ENCODE measurements around the gene POP5.

GRCh38 chr12:120563495-120563894 lies 17.7 kb downstream of the POP5 start:
- no peak for TF ChIP-seq POLR2AphosphoS5 (IDR thresholded peaks at IDR 0.05; ENCODE audit: borderline replicate concordance, low read depth, low read length)
- TF ChIP-seq EZH2 (IDR thresholded peaks at IDR 0.05): no peak
- no peak for TF ChIP-seq FOXP2 (optimal IDR thresholded peaks at IDR 0.05; ENCODE audit: control extremely low read depth, extremely low read length, insufficient read depth)

Data from SK-N-MC (cell line).